H1 (cell line): ENCODE data around the gene DISC1. TPM values are rescaled to one million over a fixed set of nuclear protein-coding genes. Genes with fewer than 3 reads are reported as not detected.

Source experiments
- CTCF ChIA-PET: fragments of 300-600 bp; sonication (Branson Sonifier 250); formaldehyde crosslinking; loops from one replicate; lab custom pipeline; 2021; ENCODE audit not compliant: partially characterized antibody; lab: Charles Lee
- POLR2A ChIA-PET: fragments of 300-600 bp; sonication (Branson Sonifier 250); formaldehyde crosslinking; loops from one replicate; lab custom pipeline; 2021; ENCODE audit warnings: inconsistent platforms; ENCODE audit not compliant: partially characterized antibody; lab: Charles Lee
- DNase-seq, 2 experiments: peaks; one replicate each; pipeline versions ENCODE4 v3.0.0 to v3.0.0-alpha.2; 2010 to 2022; ENCODE audit warnings: low spot score in 2 of 2, low read depth in 1 of 2, mixed read lengths in 1 of 2
- FAIRE-seq: peaks from 2 replicates; lab custom pipeline; 2011; peaks lifted over from hg19 to GRCh38; lab: Jason Lieb, UNC
- H2AFZ ChIP-seq: 2 replicates; pipeline ENCODE4 v1.8.1; 2012; ENCODE audit warnings: low read length, inconsistent platforms
- H2AK5ac ChIP-seq: 2 replicates; pipeline ENCODE4 v1.6.1; 2013; ENCODE audit warnings: low read depth, low read length
- H2BK120ac ChIP-seq: replicated peaks from 2 replicates; pipeline ENCODE3; 2013; ENCODE audit warnings: low read depth, low read length, inconsistent platforms
- H2BK12ac ChIP-seq: 2 replicates; pipeline ENCODE4 v1.6.1; 2013; ENCODE audit warnings: low read depth, low read length
- H2BK15ac ChIP-seq: 2 replicates; pipeline ENCODE4 v1.6.1; 2013; ENCODE audit warnings: low read length
- H2BK20ac ChIP-seq: 2 replicates; pipeline ENCODE4 v1.6.1; 2013; ENCODE audit warnings: low read length
- H2BK5ac ChIP-seq: 2 replicates; pipeline ENCODE4 v1.6.1; 2013; ENCODE audit warnings: low read depth, low read length
- H3K14ac ChIP-seq: 2 replicates; pipeline ENCODE4 v1.6.1; 2013; ENCODE audit warnings: inconsistent platforms; ENCODE audit not compliant: insufficient read length
- H3K18ac ChIP-seq: 2 replicates; pipeline ENCODE4 v1.6.1; 2013; ENCODE audit warnings: low read length; ENCODE audit errors: extremely low read depth
- H3K23ac ChIP-seq: 2 replicates; pipeline ENCODE4 v1.6.1; 2013; ENCODE audit warnings: inconsistent platforms; ENCODE audit not compliant: insufficient read length
- H3K23me2 ChIP-seq: 2 replicates; pipeline ENCODE4 v1.6.1; 2013; ENCODE audit warnings: low read depth, low read length
- H3K27ac ChIP-seq: 2 replicates; pipeline ENCODE4 v1.6.1; 2011; ENCODE audit warnings: low read depth, low read length, inconsistent platforms
- H3K27me3 ChIP-seq, 4 experiments: replicated peaks in 1 of 4; 1 replicate in 1 of 4; 2 replicates in 3 of 4; pipeline versions ENCODE4 v1.6.1 to v1.8.1; 2011 to 2013; ENCODE audit warnings: low read length in 3 of 4, mild to moderate bottlenecking in 3 of 4, inconsistent platforms in 2 of 4, mixed read lengths in 2 of 4, moderate library complexity in 1 of 4; ENCODE audit not compliant: control insufficient read depth in 3 of 4, insufficient read depth in 3 of 4; ENCODE audit errors: extremely low read depth in 1 of 4
- H3K36me3 ChIP-seq, 4 experiments: 2 replicates each; pipeline versions ENCODE4 v1.6.1 to v1.8.1; 2011 to 2013; ENCODE audit warnings: mild to moderate bottlenecking in 4 of 4, low read length in 3 of 4, moderate library complexity in 2 of 4, control low read depth in 1 of 4, inconsistent platforms in 1 of 4; ENCODE audit not compliant: insufficient read depth in 4 of 4, control insufficient read depth in 2 of 4
- H3K4ac ChIP-seq: replicated peaks from 2 replicates; pipeline ENCODE3; 2013; ENCODE audit warnings: low read length, low read depth, mixed read lengths, inconsistent platforms; ENCODE audit not compliant: insufficient read length
- H3K4me1 ChIP-seq, 4 experiments: replicated peaks in 1 of 4; 1 replicate in 1 of 4; 2 replicates in 3 of 4; pipeline versions ENCODE4 v1.6.1 to v1.8.1; 2011 to 2013; ENCODE audit warnings: low read length in 3 of 4, inconsistent platforms in 2 of 4, mixed read lengths in 1 of 4; ENCODE audit not compliant: insufficient read depth in 4 of 4, control insufficient read depth in 3 of 4
- H3K4me2 ChIP-seq, 2 experiments: 2 replicates each; pipeline versions ENCODE4 v1.6.1 to v1.8.1; 2011 to 2013; ENCODE audit warnings: low read depth in 2 of 2, low read length in 2 of 2, control low read depth in 1 of 2, inconsistent platforms in 1 of 2, mild to moderate bottlenecking in 1 of 2; ENCODE audit not compliant: insufficient read depth in 1 of 2
- H3K4me3 ChIP-seq, 4 experiments: fragments of 200-600, 300-600 bp in 1 of 4; sonication (generic), shearing (Covaris generic), sonication (Bioruptor Twin) in 1 of 4; 2 replicates each; pipeline versions ENCODE4 v1.5.1 to v1.8.1; 2011 to 2016; ENCODE audit warnings: low read length in 4 of 4, low read depth in 3 of 4, control low read depth in 2 of 4, inconsistent platforms in 2 of 4, mild to moderate bottlenecking in 2 of 4, mixed read lengths in 1 of 4, moderate library complexity in 1 of 4; ENCODE audit not compliant: insufficient read depth in 2 of 4; ENCODE audit errors: extremely low read depth in 1 of 4
- H3K56ac ChIP-seq: replicated peaks from 2 replicates; pipeline ENCODE3; 2013; ENCODE audit warnings: low read depth, mild to moderate bottlenecking, mixed read lengths, low read length, inconsistent platforms; ENCODE audit not compliant: insufficient read length
- H3K79me1 ChIP-seq: 2 replicates; pipeline ENCODE4 v1.6.1; 2013; ENCODE audit warnings: low read depth, low read length, control low read depth
- H3K79me2 ChIP-seq, 2 experiments: 2 replicates each; pipeline versions ENCODE4 v1.6.1 to v1.8.1; 2012 to 2013; ENCODE audit warnings: low read length in 2 of 2, mild to moderate bottlenecking in 2 of 2, inconsistent platforms in 1 of 2; ENCODE audit not compliant: insufficient read depth in 2 of 2, control insufficient read depth in 1 of 2
- H3K9ac ChIP-seq, 4 experiments: replicated peaks in 1 of 4; 1 replicate in 1 of 4; 2 replicates in 3 of 4; pipeline versions ENCODE4 v1.6.1 to v1.8.1; 2011 to 2013; ENCODE audit warnings: low read depth in 3 of 4, low read length in 3 of 4, control low read depth in 2 of 4, mild to moderate bottlenecking in 2 of 4, moderate library complexity in 2 of 4, inconsistent platforms in 1 of 4; ENCODE audit errors: extremely low read depth in 1 of 4
- H3K9me3 ChIP-seq, 2 experiments: 2 replicates each; pipeline versions ENCODE4 v1.6.1 to v1.8.1; 2012 to 2013; ENCODE audit warnings: mild to moderate bottlenecking in 2 of 2, moderate library complexity in 2 of 2, control low read depth in 1 of 2, inconsistent platforms in 1 of 2, low read depth in 1 of 2, low read length in 1 of 2, mixed read lengths in 1 of 2; ENCODE audit not compliant: insufficient read depth in 2 of 2
- H4K20me1 ChIP-seq, 2 experiments: replicated peaks in 1 of 2; 2 replicates each; pipeline versions ENCODE3 to v1.8.1; 2011 to 2013; ENCODE audit warnings: inconsistent platforms in 2 of 2, low read length in 2 of 2, mild to moderate bottlenecking in 1 of 2; ENCODE audit not compliant: insufficient read depth in 2 of 2, control insufficient read depth in 1 of 2
- H4K5ac ChIP-seq: 2 replicates; pipeline ENCODE4 v1.6.1; 2013; ENCODE audit warnings: low read length, low read depth, mixed read lengths, inconsistent platforms; ENCODE audit not compliant: insufficient read length
- H4K8ac ChIP-seq: 2 replicates; pipeline ENCODE4 v1.8.0; 2013; ENCODE audit warnings: mild to moderate bottlenecking, moderate library complexity, low read length, inconsistent platforms; ENCODE audit not compliant: insufficient read depth; ENCODE audit errors: extremely low read depth
- H4K91ac ChIP-seq: replicated peaks from 2 replicates; pipeline ENCODE3; 2013; ENCODE audit warnings: low read length, mixed read lengths, inconsistent platforms; ENCODE audit not compliant: insufficient read length
- BCL11A ChIP-seq, 2 experiments: IDR thresholded peaks; one replicate each; pipeline ENCODE4 v1.6.1; 2011; ENCODE audit warnings: low read depth in 2 of 2, low read length in 2 of 2, mild to moderate bottlenecking in 2 of 2
- BRCA1 ChIP-seq: IDR thresholded peaks from 2 replicates; pipeline ENCODE4 v1.6.1; 2012; ENCODE audit warnings: low read depth, low read length, improper control_type of control experiment
- CHD2 ChIP-seq: IDR thresholded peaks from 2 replicates; pipeline ENCODE4 v1.6.1; 2012; ENCODE audit warnings: low read length, improper control_type of control experiment
- CREB1 ChIP-seq: IDR thresholded peaks from 2 replicates; pipeline ENCODE4 v1.6.1; 2012; ENCODE audit warnings: inconsistent platforms
- EP300 ChIP-seq, 2 experiments: IDR thresholded peaks; 1 replicate in 1 of 2; 2 replicates in 1 of 2; pipeline ENCODE4 v1.6.1; 2011 to 2012; ENCODE audit warnings: low read depth in 2 of 2, low read length in 2 of 2, mild to moderate bottlenecking in 2 of 2, borderline replicate concordance in 1 of 2, inconsistent platforms in 1 of 2, moderate library complexity in 1 of 2
- GTF2F1 ChIP-seq: IDR thresholded peaks from 2 replicates; pipeline ENCODE4 v1.6.1; 2012; ENCODE audit warnings: low read depth, low read length, improper control_type of control experiment, borderline replicate concordance
- JUND ChIP-seq: IDR thresholded peaks from 2 replicates; pipeline ENCODE4 v1.6.1; 2011; ENCODE audit warnings: mild to moderate bottlenecking, improper control_type of control experiment, low read length
- PHF8 ChIP-seq: fragments of 200-600 bp; sonication (generic); conservative IDR thresholded peaks from 2 replicates; pipeline ENCODE4 v1.7.1; 2012; ENCODE audit warnings: low read depth, mild to moderate bottlenecking, inconsistent platforms, low read length, moderate library complexity
- POLR2A ChIP-seq, 2 experiments: IDR thresholded peaks; 1 replicate in 1 of 2; 2 replicates in 1 of 2; pipeline ENCODE4 v1.6.1; 2011; ENCODE audit warnings: low read depth in 2 of 2, low read length in 2 of 2, mild to moderate bottlenecking in 2 of 2; ENCODE audit errors: control extremely low read depth in 1 of 2
- RFX5 ChIP-seq: IDR thresholded peaks from 2 replicates; pipeline ENCODE4 v1.6.1; 2011; ENCODE audit warnings: low read depth, low read length, improper control_type of control experiment, borderline replicate concordance
- SIRT6 ChIP-seq: IDR thresholded peaks from one replicate; pipeline ENCODE4 v1.7.1; 2012; ENCODE audit warnings: low read length, inconsistent platforms
- SP1 ChIP-seq: IDR thresholded peaks from 2 replicates; pipeline ENCODE4 v1.6.1; 2011; ENCODE audit warnings: low read depth, low read length
- TAF1 ChIP-seq: IDR thresholded peaks from 2 replicates; pipeline ENCODE4 v1.6.1; 2011; ENCODE audit warnings: mild to moderate bottlenecking, low read depth, low read length
- TAF7 ChIP-seq: optimal IDR thresholded peaks from 2 replicates; pipeline ENCODE3; 2011; ENCODE audit warnings: low read depth, mild to moderate bottlenecking, inconsistent platforms, low read length, moderate library complexity, borderline replicate concordance
- ZNF274 ChIP-seq: IDR thresholded peaks from 2 replicates; pipeline ENCODE4 v1.7.0; 2012; ENCODE audit warnings: low read length, borderline replicate concordance; ENCODE audit errors: extremely low read depth
- WGBS, 2 experiments: shearing (Covaris generic) in 1 of 2; methylation state at CpG; one replicate each; pipeline versions ENCODE4 v1.1.6 to v1.1.7; 2013 to 2015; ENCODE audit warnings: low lambda C conversion rate in 2 of 2, mixed read lengths in 2 of 2, inconsistent platforms in 1 of 2, low coverage in 1 of 2, missing lambda C conversion rate in 1 of 2; ENCODE audit not compliant: insufficient replicate concordance in 2 of 2, insufficient coverage in 1 of 2, insufficient read length in 1 of 2; ENCODE audit errors: extremely low coverage in 1 of 2, missing lambda C conversion rate in 1 of 2; 5-methylcytosine and 5-hydroxymethylcytosine counted together
- polyA plus RNA-seq, 7 experiments: library from polyadenylated mRNA; depleted of rRNA in 3 of 7; stranded (reverse) in 5 of 7; unstranded in 2 of 7; fragments of >200 nt in 5 of 7; fragments of 200-250 nt in 2 of 7; gene quantifications; 1 replicate in 5 of 7; 2 replicates in 1 of 7; 4 replicates in 1 of 7; pipeline versions ENCODE4 v1.2.1 to v1.2.3, GENCODE V29; 2011 to 2013; ENCODE audit warnings: missing spikeins in 2 of 7, mixed read lengths in 2 of 7
- total RNA-seq: library from RNA; stranded (reverse); fragmentation: NEBNext Ultra II Directional; extraction: Animal tissue kit (Norgen Biotek cat#: 25700); gene quantifications from 2 replicates; pipeline ENCODE4 v1.2.1, GENCODE V29; 2021
- TF ChIP-seq, protein P1 (sequence below): IDR thresholded peaks from 2 replicates; pipeline ENCODE4 v1.6.1; 2012; ENCODE audit warnings: inconsistent platforms

The DISC1 gene
- total and polyA plus RNA-seq, 2 of the 8 experiments (the other 6 are each of a cell fraction or from before 2014, with no cell fraction given) = 1.1 to 3.5 TPM

GRCh38 chr1:231642618-231643017 is 16.0 kb downstream of the DISC1 start:
- Histone ChIP-seq H3K18ac (no peak overlapping the region), H3K4me2 (no peak overlapping the region), H3K79me1 (no peaks in the 10 kb centered on the region), H4K91ac (no peak overlapping the region), H2BK5ac (no peak overlapping the region), H2BK15ac (no peak overlapping the region), H3K36me3 (no peaks in the 10 kb centered on the region), H3K4me3 (no peak overlapping the region), H3K27me3 (no peaks in the 10 kb centered on the region), H2BK12ac (no peak overlapping the region), H3K79me2 (no peaks in the 10 kb centered on the region), H3K4me1 (no peaks in the 10 kb centered on the region), H3K23me2 (no peaks in the 10 kb centered on the region), H2AK5ac (no peak overlapping the region), H3K27ac (no peak overlapping the region), H3K9ac (no peak overlapping the region), H3K23ac (no peak overlapping the region), H3K14ac (no peak overlapping the region), H2AFZ (no peak overlapping the region), H4K8ac (no peak overlapping the region), H2BK120ac (no peak overlapping the region), H2BK20ac (no peak overlapping the region), H3K56ac (no peak overlapping the region), H4K20me1 (peaks cover 0 to 2% of the 10 kb centered on the region in 2 experiments), H3K9me3 (peaks cover 0 to 3% of the 10 kb centered on the region in 2 experiments; a peak in 1 of 4 replicates), H3K4ac (no peak overlapping the region), H4K5ac (no peak overlapping the region)
- FAIRE-seq (no peak), DNase-seq (no peak)
- POLR2A ChIA-PET = no interaction called here
- CTCF ChIA-PET = interaction anchor here (0.7 to 4.9 kb wide), 4 partner anchors 50 to 1453 kb away, joined by 3 to 13 read pairs (median 4); no protein-coding TSS in a partner anchor
- 78% methylated on average over 2 of the region's 2 CpGs; no CpG with 5 or more reads in 1 of the 2 experiments for WGBS, 2 experiments
- no peak for TF ChIP-seq GTF2F1
- TF ChIP-seq EP300 (IDR thresholded peaks at IDR 0.05; ENCODE audit: borderline replicate concordance in 1 of 2, low read depth in 2 of 2, low read length in 2 of 2) = no peak
- no peak for TF ChIP-seq SP1
- TF ChIP-seq, protein P1, sequence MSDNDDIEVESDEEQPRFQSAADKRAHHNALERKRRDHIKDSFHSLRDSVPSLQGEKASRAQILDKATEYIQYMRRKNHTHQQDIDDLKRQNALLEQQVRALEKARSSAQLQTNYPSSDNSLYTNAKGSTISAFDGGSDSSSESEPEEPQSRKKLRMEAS = no peak
- TF ChIP-seq ZNF274 = no peak
- TF ChIP-seq CHD2 = no peak
- no peak for TF ChIP-seq TAF1
- no peak for TF ChIP-seq RFX5
- no peak for TF ChIP-seq PHF8
- TF ChIP-seq CREB1 = no peak
- TF ChIP-seq POLR2A (IDR thresholded peaks at IDR 0.05; ENCODE audit: control extremely low read depth in 1 of 2, low read depth in 2 of 2, low read length in 2 of 2) = no peak
- no peak for TF ChIP-seq JUND
- TF ChIP-seq SIRT6 = no peak
- TF ChIP-seq TAF7 = no peak
- TF ChIP-seq BCL11A (IDR thresholded peaks at IDR 0.05; ENCODE audit: low read depth in 2 of 2, low read length in 2 of 2) = no peak
- no peak for TF ChIP-seq BRCA1
